Activated CD4-positive, alpha-beta T cell treated with anti-CD3 and anti-CD28 coated beads for 24 hours (primary cell): ENCODE measurements around the gene RPGRIP1L.
"Not testable (repeated sequence)": the region's sequence is repeated elsewhere in the genome, so short reads cannot be mapped to it uniquely, and the experiment has no call there.

Experiments
- DNase-seq, 2 donors: peaks; one replicate each; pipeline ENCODE4 v3.0.0-alpha.2; 2020; ENCODE audit warnings: low read depth in 2 of 2

The RPGRIP1L gene

DNA sequence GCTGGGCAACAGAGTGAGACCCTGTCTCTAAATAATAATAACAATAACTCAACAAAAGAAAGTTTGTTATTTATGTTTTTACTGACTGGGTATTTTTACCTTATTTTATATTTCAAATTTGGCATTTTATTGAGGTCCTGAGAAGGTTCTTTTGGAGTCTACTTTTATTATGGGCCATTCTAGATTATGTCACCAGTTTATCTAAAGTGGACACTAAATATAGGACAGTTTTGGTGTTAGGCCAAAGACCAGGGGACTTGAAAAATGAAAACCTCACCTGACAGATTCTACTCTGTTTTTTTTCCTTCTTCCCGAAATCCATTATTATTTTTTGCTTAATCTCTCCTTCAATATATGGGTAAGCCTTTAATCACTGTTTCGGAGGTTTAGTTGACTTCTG is 8.4 kb upstream of the RPGRIP1L start:
- no peak for DNase-seq

DNA sequence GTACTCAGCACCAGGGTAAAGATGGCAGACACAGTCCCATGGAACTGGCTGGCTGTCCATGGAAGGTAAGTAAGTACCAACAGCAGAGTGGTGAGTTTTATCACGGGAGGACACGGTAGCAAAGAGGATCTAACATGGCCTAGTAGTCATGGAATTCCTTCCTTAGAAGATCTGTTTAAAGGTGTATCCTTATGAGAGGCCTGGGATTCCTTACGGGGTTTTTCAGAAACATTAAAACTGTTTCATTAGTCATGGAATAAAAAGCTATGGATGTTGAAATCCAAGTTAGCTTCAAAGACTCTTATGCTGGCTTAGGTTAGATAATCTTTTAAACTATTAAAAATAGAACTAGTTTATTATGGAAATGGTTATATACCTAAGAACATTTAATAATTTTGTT is 7.7 kb upstream of the RPGRIP1L start:
- no peak for DNase-seq

- no peak for DNase-seq
Observed at GRCh38 chr16:53708490-53708889, 4.8 kb upstream of the RPGRIP1L start.

- no peak for DNase-seq
Observed at GRCh38 chr16:53707671-53708070, 4.0 kb upstream of the RPGRIP1L start.

DNA sequence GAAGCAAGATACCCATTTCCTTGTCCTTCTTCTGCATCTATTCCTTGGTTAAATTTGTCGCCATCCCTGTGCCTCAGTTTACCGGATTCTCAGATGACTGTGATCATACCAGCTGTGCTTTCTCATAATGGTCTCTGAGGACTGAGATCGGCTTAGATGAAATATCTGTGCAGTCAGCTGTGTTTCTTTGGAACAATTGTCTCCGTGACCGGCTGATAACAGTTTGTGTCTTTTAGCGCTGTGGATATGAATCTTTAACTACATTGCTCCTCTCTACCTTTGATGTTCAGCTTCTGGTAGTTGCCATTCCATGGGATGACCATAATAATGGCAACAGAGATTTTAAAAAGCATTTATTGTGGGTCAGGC is 770 bp upstream of the RPGRIP1L start:
- no peak for DNase-seq

DNA sequence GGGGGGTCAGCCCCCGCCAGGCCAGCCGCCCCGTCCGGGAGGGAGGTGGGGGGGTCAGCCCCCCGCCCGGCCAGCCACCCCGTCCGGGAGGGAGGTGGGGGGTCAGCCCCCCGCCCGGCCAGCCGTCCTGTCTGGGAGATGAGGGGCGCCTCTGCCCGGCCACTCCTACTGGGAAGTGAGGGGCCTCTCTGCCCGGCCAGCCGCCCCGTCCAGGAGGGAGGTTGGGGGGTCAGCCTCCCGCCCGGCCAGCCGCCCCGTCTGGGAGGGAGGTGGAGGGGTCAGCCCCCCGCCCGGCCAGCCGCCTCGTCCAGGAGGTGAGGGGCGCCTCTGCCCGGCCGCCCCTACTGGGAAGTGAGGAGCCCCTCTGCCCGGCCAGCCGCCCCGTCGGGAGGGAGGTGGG is 5.4 kb downstream of the RPGRIP1L start:
- not testable (repeated sequence) for DNase-seq

DNA sequence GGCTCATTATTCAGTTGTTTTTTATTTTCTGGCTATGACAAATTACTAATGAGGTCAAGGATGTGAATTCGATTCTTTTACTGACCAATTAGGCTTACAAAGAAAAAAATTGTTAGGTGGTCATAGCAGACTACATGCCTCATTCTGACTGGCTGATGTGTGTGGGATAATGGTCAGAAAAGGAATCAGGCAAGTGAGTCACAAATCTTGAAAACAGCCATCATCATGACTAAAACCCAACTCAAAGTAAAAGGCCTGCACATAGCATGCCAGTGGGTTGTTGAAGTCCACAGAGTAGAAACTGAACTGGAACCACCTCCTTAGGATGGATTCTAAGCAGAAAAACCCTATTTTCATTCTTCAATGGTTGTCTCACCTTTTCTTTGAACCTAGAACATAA is 8.6 kb downstream of the RPGRIP1L start:
- DNase-seq: no peak

DNA sequence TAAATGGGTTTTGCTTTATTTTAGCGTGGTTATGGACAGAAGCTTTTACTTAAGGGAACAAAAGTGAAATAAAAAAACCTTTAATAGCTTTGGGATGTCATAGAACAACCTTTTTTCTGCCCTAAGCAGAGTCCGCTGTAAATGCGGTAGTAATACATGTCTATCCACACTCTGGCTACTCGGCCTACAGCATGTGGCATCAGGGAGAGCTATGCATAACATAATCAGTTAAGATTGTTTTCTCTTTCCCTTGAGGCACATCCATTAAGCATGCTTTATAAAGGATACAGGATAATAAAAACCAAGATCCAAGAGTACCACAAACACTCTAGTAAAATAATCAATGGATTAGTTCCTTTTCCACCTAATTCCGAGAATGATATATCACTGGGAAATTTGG is 10.3 kb downstream of the RPGRIP1L start:
- no peak for DNase-seq

DNA sequence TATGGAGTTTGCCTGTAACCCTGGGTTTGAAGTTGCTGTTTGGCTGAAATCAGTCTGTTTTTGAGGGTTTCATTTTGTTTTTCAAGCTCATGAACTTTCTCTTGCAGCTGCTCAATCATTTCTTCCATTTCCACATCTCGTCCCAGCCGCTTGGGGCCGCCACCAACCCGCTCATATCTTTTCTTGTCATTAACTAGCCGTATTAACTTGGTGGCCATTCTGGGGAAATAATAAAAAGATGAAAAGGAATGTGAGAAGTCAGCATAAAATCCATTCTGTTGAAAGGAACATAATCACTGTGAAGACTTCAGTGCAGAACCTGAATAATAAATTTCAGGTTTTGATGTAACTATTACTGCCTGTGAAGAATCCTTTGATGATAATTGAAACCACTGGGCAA is 11.5 kb downstream of the RPGRIP1L start:
- no peak for DNase-seq

DNA sequence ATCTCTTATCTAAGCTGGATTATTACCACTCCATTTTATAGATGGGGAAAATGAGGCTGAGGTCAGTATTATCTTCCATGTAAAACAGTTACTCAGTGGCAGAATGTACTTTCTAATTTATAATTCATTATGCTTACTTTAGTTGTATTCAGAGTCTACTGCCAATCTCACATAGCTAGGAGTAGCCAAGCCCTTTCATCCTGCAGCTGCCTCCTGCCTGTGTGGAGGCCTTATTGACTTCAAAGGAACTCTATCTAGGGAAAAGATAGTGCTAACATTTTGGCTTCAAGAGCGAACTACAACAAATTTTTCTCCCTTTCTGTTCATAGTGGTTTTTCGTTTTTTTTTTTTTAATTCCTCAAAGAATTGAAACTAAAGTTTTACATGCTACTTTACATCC is 12.9 kb downstream of the RPGRIP1L start:
- DNase-seq: no peak

DNA sequence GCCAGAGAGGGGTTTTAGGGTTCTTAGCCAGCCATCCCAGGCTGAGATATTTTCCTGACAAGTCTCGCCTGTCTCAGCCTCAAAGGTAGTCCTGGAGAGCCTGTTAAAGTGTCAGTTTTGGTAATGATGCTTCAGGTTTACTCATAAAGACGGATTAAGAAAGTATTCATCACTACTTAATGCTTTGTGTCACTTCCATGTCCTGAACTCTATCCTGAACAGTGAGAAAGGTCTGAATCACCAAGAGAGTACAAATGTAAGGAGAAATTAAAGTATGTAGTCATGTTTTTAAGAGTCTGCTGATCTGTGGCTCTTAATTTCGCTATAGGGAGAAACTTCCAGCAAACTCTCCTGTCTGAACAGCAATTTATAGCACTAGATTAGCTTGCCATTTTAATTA is 14.0 kb downstream of the RPGRIP1L start:
- no peak for DNase-seq

DNA sequence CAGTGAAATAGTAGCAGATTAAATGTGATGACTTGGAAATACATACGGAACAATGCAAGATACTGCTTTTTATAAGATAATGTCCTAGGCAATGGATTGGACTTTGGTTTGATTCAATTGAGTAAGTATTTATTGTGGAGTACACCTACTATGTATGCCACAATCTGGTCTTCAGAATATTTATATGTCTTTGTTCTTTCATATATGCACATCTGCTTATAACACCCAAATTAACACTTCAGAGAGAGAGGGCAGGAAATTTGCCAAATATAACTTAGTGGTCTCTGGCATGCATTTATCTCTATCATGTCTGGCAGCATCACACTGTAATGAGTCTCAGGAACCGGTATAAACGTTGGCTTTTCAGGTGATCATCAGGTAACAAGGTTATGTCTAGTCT is 16.9 kb downstream of the RPGRIP1L start:
- no peak for DNase-seq

GRCh38 chr16:53685334-53685733 is 18.3 kb downstream of the RPGRIP1L start:
- not testable (repeated sequence) for DNase-seq

DNA sequence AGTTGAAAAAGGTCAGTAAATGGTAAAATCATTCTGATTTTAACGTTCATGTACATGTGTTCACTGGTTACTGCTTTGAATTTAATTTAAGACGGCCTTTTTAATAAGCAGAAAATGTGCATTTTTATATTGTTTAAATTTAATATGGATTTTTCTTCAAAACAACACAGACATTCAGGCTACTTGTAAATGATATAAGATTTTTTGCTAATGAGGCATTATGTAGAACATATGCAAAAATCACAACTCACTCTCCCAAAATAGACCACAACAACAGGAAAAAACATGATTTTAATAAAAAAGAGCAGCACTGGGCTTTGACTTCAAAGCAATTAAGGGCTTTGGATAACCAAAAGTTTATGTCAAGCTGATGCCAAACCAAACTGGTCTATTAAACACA is 22.3 kb downstream of the RPGRIP1L start:
- no peak for DNase-seq

- DNase-seq: no peak
Observed at GRCh38 chr16:53680756-53681155, 22.9 kb downstream of the RPGRIP1L start.

DNA sequence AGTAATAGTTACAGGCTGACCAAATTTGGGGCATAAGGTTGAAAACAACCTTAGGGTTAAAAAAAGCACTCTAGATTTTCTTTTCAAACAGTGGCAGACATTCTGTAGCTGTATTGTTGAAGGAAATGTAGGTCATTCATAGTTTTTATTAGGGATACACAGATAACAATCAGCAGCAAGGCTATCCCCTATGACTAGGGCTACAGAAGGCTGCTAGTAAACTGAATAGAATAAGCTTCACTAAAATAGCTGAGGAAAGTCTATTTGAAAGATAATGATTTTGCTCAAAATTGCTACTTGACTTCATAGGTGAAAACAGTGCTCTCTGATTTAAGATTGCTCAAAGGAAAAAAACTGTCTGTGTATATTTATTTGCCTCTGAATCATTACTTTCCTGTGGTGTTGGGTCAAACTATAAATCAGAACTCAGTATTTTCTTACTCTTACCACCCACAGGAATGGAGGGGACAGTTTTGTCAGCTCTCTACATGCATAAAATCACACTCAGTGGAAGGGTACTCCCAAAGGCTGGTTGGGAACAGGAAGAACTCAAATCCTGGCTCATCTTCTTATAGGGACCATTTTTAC is 24.8 kb downstream of the RPGRIP1L start:
- DNase-seq: no peak

- DNase-seq: no peak
Observed at GRCh38 chr16:53678155-53678554, 25.5 kb downstream of the RPGRIP1L start.

DNA sequence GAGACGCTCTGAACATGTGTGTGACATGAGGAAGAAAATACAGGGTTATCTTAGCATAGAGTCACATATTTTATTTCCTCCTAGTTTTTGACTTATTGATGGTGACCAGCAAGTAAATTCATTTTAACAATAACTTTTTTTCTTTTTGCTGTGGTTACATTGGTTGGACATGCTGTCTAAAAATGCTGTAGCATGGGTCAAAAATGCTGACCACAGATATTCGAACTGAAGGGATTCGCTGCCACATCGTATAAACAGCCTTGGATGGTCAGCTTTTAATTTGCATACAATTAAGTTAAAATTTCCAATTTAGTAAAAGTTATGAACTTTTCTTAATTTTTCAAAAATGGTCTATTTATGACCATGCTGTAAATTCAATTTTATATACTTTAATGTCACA is 30.5 kb downstream of the RPGRIP1L start:
- no peak for DNase-seq

DNA sequence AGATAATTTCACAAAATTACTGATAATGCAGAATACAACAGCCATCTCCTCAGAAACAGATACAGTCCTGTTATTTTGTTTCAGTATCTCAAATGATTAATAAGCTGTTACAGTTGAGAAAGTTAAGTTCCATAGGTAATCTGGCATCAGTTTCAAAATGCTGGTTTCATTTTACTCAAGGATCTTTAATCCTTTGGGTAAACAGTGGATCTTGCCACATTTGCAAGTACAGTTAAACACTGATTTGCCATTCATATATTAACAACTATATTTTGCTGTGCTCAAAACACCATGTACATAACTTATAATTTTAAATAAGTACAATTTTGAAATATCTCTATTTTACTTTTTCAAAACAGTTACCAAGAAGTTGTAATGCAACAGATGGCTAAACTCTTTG is 31.2 kb downstream of the RPGRIP1L start:
- no peak for DNase-seq

GRCh38 chr16:53668869-53669268 is 34.8 kb downstream of the RPGRIP1L start:
- DNase-seq: no peak

- DNase-seq: no peak
Observed at GRCh38 chr16:53666786-53667415, 36.8 kb downstream of the RPGRIP1L start.

DNA sequence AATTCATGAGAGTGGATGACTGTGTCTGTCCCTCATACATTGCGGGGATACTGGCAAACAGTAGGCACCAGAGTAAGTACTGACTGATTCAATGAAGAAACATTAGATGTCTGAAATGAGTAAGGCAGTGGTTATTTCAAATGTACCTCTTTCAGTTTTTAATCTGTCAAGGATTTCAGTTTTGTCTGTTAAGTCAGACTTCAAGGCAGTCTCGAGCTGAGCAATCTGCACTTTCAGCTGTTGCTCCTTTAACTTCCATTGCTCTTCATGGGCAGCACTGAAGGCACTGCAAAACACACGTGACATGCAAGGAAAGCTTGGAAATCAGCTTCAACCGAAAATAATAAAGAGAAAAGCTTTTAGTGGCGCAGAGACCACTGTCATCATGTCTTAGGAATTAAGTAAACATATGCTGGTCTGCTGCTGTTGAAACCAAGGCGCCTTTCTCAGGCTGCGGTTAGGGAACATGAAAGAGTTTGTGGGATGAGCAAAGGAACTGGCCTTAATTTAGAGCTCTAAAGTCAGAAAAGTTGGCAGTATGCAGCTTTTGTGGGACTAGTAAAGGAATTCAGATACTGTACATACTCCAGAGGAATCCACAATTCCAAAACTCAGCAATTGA is 38.8 kb downstream of the RPGRIP1L start:
- DNase-seq: no peak

GRCh38 chr16:53662072-53662471 is 41.6 kb downstream of the RPGRIP1L start:
- no peak for DNase-seq

DNA sequence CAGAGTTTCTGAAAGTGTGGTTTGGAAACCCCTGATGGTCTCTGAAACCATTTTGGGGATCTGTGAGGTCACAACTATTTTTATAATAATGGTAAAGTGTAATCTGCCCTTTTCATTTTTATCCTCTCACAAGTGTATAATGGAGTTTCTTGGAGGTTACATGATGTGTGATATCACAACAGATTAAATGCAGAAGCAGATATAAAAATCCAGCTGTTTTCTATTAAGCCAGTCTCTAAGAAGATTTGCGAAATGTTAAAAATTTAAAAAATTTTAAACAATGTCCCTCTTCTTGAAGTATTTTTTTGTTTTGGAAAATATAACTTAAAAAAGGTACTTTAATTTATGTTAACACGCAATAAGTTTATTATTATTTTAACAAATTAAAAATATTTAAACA is 48.7 kb downstream of the RPGRIP1L start:
- no peak for DNase-seq
